ENCODE results near the gene KRTAP16-1. TPM values are rescaled to one million over a fixed set of nuclear protein-coding genes. Genes with fewer than 3 reads are reported as not detected.
A peak's percentile ranks its signal among the peaks of the same experiment; 100 is the strongest.

The KRTAP16-1 gene
- total RNA-seq, 1 donor from 2014 or later: not detected

DNA sequence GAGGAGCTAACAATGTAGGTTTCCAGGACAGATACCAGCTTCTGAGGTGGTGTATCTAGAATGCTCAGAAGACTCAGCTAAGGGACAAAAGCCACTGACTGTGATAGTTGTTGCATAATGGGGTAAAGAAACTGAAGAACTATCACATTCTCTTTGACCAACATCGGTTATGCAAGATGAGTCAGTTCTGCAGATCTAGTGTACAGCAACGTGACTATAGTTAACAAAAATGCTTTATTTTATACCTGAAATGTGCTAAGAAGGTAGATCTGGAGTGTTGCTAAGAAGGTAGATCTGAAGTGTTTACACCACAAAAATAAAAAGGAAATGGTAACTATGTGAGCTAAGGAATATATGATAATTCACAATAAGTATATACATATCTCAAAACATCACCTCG, 41.4 kb downstream of the KRTAP16-1 start:
- TF ChIP-seq, protein P1, sequence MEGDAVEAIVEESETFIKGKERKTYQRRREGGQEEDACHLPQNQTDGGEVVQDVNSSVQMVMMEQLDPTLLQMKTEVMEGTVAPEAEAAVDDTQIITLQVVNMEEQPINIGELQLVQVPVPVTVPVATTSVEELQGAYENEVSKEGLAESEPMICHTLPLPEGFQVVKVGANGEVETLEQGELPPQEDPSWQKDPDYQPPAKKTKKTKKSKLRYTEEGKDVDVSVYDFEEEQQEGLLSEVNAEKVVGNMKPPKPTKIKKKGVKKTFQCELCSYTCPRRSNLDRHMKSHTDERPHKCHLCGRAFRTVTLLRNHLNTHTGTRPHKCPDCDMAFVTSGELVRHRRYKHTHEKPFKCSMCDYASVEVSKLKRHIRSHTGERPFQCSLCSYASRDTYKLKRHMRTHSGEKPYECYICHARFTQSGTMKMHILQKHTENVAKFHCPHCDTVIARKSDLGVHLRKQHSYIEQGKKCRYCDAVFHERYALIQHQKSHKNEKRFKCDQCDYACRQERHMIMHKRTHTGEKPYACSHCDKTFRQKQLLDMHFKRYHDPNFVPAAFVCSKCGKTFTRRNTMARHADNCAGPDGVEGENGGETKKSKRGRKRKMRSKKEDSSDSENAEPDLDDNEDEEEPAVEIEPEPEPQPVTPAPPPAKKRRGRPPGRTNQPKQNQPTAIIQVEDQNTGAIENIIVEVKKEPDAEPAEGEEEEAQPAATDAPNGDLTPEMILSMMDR (IDR thresholded peaks at IDR 0.05): no peak
- no peak for ATAC-seq
- intact Hi-C loops (cut with DNase I): no loop called here
- no peaks in the 10 kb centered on the region for H3K4me1 ChIP-seq
- no peaks in the 10 kb centered on the region for H3K27me3 ChIP-seq
- H3K36me3 ChIP-seq: no peaks in the 10 kb centered on the region
- H3K4me3 ChIP-seq: no peak overlapping the region
- H3K9me3 ChIP-seq: no peaks in the 10 kb centered on the region
- DNase-seq: no peak
- H3K27ac ChIP-seq: no peak overlapping the region

DNA sequence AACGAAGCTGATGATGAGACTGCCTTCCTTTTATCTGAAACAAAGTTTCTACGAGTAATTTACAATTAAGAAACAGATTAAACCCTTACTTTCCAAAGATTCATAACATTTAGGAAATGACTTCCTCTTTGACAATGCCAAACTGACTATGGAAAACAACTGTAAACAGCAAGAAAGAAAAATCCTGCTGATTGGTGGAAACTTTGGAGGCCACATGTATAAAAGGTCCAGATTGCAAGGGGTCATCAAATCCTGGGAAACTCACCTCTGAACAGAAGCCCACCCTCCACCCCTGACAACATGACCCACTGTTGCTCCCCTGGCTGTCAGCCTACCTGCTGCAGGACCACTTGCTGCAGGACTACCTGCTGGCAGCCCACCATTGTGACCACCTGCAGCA, 44.0 kb downstream of the KRTAP16-1 start, which contains the start of gene KRTAP9-6:
Gene KRTAP9-6 (plus strand): TSS at position 301 of the 400 bp plus-strand sequence. CDS start 0 bp downstream, at position 301.
- intact Hi-C loops (cut with DNase I): no loop called here
- no peak for ATAC-seq
- no peak for DNase-seq

DNA sequence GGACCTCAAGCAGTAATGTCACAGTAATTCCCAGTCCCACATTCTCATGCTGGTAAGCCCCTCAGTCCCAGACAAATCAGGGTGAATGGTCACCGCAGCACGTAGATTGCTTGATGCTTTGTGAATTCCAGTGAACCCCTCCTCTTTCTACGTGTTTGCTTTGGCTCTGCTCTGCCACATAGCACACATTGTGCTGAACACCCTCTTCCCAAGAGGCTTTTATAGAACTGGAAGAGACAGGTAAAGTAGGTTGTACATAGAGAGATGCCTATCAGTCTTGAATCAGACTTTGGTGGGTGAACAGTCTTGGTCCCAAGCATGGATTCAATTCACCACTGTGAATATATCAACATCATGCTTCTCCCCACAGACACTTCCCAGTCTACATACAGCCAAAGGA, 44.5 kb downstream of the KRTAP16-1 start:
- ATAC-seq: peak; percentile 51
- intact Hi-C loops (cut with DNase I): no loop called here

More for the DNA sequence above, 44.0 kb downstream of the KRTAP16-1 start, which contains the start of gene KRTAP9-6:
- Histone ChIP-seq H3K4me3 (no peak within 1 kb of the TSS), H3K4me1 (no peaks in the 10 kb centered on the region), H3K27me3 (no peaks in the 10 kb centered on the region), H3K27ac (no peak within 1 kb of the TSS), H3K36me3 (no peaks in the 10 kb centered on the region), H3K9me3 (no peaks in the 10 kb centered on the region)
- TF ChIP-seq, protein P1 (IDR thresholded peaks at IDR 0.05): no peak

DNA sequence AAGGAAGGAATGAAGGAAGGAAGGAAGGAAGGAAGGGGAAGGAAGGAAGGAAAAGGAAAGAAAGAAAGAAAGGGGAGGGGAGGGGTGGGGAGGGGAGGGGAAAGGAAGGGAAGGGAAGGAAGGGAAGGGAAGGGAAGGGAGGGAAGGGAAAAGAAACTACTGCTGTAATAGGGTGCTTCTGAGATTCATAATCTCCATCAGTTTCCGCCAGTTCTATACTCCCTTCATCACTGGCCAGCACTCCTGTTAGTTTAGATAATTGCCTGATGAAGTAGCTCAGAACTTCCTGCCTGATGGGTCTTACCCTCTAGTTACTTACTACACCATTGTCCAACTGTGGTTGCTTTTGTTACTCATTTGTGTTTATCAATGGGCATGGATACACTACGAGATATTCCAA, 45.9 kb downstream of the KRTAP16-1 start:
- no peaks in the 10 kb centered on the region for H3K4me1 ChIP-seq
- TF ChIP-seq, protein P1 (IDR thresholded peaks at IDR 0.05): no peak
- no peak for DNase-seq
- intact Hi-C loops (cut with DNase I): no loop called here
- no peaks in the 10 kb centered on the region for H3K9me3 ChIP-seq
- no peak for ATAC-seq
- H3K27ac ChIP-seq: no peak overlapping the region
- H3K27me3 ChIP-seq: no peaks in the 10 kb centered on the region
- no peak overlapping the region for H3K4me3 ChIP-seq
- no peaks in the 10 kb centered on the region for H3K36me3 ChIP-seq

More for the DNA sequence above, 44.5 kb downstream of the KRTAP16-1 start:
- no peaks in the 10 kb centered on the region for H3K9me3 ChIP-seq
- no peaks in the 10 kb centered on the region for H3K27me3 ChIP-seq
- DNase-seq: no peak
- H3K36me3 ChIP-seq: no peaks in the 10 kb centered on the region
- no peak overlapping the region for H3K4me3 ChIP-seq
- H3K27ac ChIP-seq: no peak overlapping the region
- TF ChIP-seq, protein P1 (IDR thresholded peaks at IDR 0.05): no peak
- no peaks in the 10 kb centered on the region for H3K4me1 ChIP-seq

DNA sequence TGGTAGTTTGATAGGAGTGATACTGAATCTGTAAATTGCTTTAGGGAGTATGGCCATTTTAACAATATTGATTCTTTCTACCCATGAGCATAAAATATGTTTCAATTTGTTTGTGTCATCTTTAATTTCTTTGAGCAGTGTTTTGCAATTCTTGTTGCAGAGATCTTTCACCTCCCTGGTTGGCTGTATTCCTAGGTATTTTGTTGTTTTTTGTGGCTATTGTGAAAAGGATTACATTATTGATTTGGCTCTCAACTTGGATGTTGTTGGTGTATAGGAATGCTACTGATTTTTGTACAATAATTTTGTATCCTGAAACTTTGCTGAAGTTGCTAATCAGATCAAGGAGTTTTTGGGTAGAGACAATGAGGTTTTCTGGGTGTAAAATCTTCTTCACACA, 50.7 kb downstream of the KRTAP16-1 start:
- Histone ChIP-seq H3K27ac (no peak overlapping the region), H3K4me1 (no peaks in the 10 kb centered on the region), H3K4me3 (no peak overlapping the region), H3K36me3 (no peaks in the 10 kb centered on the region), H3K9me3 (no peaks in the 10 kb centered on the region), H3K27me3 (peaks cover 11% of the 10 kb centered on the region)
- TF ChIP-seq, protein P1 (IDR thresholded peaks at IDR 0.05): no peak
- intact Hi-C loops (cut with DNase I): no loop called here
- no peak for ATAC-seq
- no peak for DNase-seq

Other genes starting within 250 kb of the KRTAP16-1 start
- gene KRTAP2-3, start 249.2 kb downstream of the KRTAP16-1 start, total RNA-seq: not detected
- gene KRTAP2-4, start 243.4 kb downstream of the KRTAP16-1 start, total RNA-seq: not detected
- gene KRTAP4-7, start 225.2 kb downstream of the KRTAP16-1 start, total RNA-seq: not detected
- gene KRTAP4-8, start 211.2 kb downstream of the KRTAP16-1 start, total RNA-seq: not detected
- gene KRTAP4-16, start 207.1 kb downstream of the KRTAP16-1 start, total RNA-seq: not detected
- gene KRTAP4-9, start 203.9 kb downstream of the KRTAP16-1 start, total RNA-seq: not detected
- not detected for gene KRTAP4-11, start 190.9 kb downstream of the KRTAP16-1 start, total RNA-seq
- gene KRTAP4-12, start 185.1 kb downstream of the KRTAP16-1 start, total RNA-seq: not detected
- not detected for gene KRTAP4-6, start 168.8 kb downstream of the KRTAP16-1 start, total RNA-seq
- not detected for gene KRTAP4-5, start 159.5 kb downstream of the KRTAP16-1 start, total RNA-seq
- not detected for gene KRTAP4-4, start 148.6 kb downstream of the KRTAP16-1 start, total RNA-seq
- not detected for gene KRTAP4-3, start 141.1 kb downstream of the KRTAP16-1 start, total RNA-seq
- gene KRTAP4-2, start 131.1 kb downstream of the KRTAP16-1 start, total RNA-seq: not detected
- not detected for gene KRTAP4-1, start 124.4 kb downstream of the KRTAP16-1 start, total RNA-seq
- not detected for gene KRTAP9-1, start 119.4 kb downstream of the KRTAP16-1 start, total RNA-seq
- not detected for gene KRTAP9-2, start 82.7 kb downstream of the KRTAP16-1 start, total RNA-seq
- gene KRTAP9-3, start 76.9 kb downstream of the KRTAP16-1 start, total RNA-seq: not detected
- not detected for gene KRTAP9-8, start 71.3 kb downstream of the KRTAP16-1 start, total RNA-seq
- not detected for gene KRTAP9-4, start 59.6 kb downstream of the KRTAP16-1 start, total RNA-seq
- not detected for gene KRTAP9-9, start 53.9 kb downstream of the KRTAP16-1 start, total RNA-seq
- gene KRTAP9-6, start 43.9 kb downstream of the KRTAP16-1 start, total RNA-seq: not detected
- not detected for gene KRTAP9-7, start 33.6 kb downstream of the KRTAP16-1 start, total RNA-seq
- gene KRTAP29-1, start 6.5 kb downstream of the KRTAP16-1 start, total RNA-seq: not detected
- gene KRTAP17-1, start 6.4 kb upstream of the KRTAP16-1 start, total RNA-seq: not detected
- not detected for gene KRT33A, start 41.5 kb upstream of the KRTAP16-1 start, total RNA-seq
- gene KRT33B, start 60.5 kb upstream of the KRTAP16-1 start, total RNA-seq: not detected
- not detected for gene KRT34, start 73.0 kb upstream of the KRTAP16-1 start, total RNA-seq
- gene KRT31, start 88.3 kb upstream of the KRTAP16-1 start, total RNA-seq: not detected
- gene KRT37, start 115.3 kb upstream of the KRTAP16-1 start, total RNA-seq: not detected
- not detected for gene KRT38, start 131.7 kb upstream of the KRTAP16-1 start, total RNA-seq
- gene KRT32, start 158.1 kb upstream of the KRTAP16-1 start, total RNA-seq: not detected
- gene KRT35, start 171.8 kb upstream of the KRTAP16-1 start, total RNA-seq: not detected
- not detected for gene KRT36, start 180.6 kb upstream of the KRTAP16-1 start, total RNA-seq
- gene KRT13, start 196.3 kb upstream of the KRTAP16-1 start, total RNA-seq: 5.5 TPM
- 24.3 TPM for gene KRT15, start 209.6 kb upstream of the KRTAP16-1 start, total RNA-seq
- gene KRT19, start 219.0 kb upstream of the KRTAP16-1 start, total RNA-seq: 321 TPM